Effector CD4-positive, alpha-beta T cell (primary cell): Measurements from ENCODE around the gene DIPK1C.

ENCODE experiments used
- DNase-seq: peaks from one replicate; pipeline ENCODE4 v3.0.0-alpha.2; 2020

DIPK1C gene

DNA sequence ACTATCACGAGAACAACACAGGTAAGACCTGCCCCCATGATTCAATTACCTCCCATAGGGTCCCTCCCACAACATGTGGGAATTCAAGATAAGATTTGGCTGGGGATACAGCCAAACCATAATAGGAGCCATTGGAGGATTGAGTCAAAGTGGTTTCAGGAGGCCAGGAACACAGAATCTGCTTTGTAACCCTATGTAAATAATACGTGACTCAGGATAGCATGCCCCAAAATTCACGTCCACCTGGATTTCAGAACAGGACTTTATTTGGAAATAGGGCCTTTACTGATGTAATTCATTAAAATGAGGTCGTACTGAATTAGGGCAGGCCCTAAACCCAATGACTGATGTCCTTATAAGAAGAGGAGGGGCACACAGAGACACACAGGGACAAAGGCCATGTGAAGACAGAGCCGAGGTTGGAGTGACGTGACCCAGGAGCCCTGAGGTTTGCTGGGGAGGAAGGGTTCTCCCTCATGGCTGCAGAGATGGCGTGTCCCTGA, 23.1 kb upstream of the DIPK1C start:
- DNase-seq: no peak

DNA sequence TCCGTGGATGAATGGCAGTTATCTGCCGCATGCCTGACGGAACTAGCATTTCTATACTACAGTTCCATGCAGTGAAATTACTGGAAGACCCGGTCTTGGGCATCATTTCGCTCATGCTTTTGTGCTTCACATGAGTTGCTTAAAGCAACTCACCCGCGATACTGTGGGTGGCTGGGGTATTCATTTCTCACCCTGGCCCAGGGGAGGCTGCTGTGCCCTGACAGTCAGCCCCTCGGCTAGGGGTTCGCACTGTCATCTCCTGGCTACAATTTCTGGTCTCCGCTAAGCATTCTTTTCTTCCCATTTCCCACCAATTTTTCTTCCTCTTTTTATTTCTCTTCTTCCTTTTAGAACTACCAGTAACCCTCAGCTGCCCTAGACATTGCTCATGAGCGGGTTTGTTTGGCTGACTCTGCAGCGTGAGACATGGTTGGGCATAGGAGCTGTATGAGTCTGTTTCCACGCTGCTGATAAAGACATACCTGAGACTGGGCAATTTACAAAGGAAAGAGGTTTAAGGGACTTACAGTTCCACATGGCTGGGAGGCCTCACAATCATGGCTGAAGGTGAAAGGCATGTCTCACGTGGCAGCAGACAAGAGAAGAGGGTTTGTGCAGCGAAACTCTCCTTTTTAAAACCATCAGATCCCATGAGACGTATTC, 22.5 kb upstream of the DIPK1C start:
- no peak for DNase-seq

DNA sequence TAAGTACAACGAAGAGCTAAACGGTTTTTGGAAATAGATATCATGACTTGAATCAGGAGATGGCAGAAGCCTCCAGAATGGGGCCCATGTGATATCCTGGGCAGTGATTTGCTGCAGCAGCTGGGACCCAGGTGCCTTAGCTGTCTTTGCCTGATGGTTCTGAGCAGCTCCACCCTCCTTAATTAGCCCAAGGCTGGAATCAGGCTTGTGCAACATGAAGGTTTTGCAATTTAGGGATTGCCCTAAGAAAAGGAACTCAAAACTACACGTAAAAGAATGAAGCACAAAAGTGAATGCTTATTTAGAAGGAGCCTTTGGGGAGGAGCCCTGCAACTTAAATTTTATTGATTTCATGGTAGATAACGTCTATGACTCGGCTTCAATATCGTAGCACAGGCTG, 21.8 kb upstream of the DIPK1C start:
- no peak for DNase-seq

DNA sequence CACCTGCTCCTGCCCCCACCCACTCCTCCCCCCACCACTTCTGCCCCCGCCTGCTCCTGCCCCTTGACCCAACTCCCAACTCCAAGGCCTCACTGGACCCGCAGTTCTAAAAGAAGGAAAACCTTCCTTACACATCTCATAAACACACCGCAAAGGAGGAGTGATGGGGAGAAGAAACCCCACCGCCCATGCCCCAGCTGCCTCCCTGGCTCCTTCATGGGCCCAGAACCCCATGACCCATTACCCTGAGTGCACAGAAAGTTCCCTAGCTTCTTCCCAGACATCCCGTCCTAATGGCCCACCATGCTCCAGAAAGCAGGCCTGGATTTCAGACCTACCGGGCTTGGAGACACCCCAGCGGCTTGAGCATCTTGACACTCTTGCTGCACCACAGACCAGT, 21.2 kb upstream of the DIPK1C start:
- DNase-seq: no peak

DNA sequence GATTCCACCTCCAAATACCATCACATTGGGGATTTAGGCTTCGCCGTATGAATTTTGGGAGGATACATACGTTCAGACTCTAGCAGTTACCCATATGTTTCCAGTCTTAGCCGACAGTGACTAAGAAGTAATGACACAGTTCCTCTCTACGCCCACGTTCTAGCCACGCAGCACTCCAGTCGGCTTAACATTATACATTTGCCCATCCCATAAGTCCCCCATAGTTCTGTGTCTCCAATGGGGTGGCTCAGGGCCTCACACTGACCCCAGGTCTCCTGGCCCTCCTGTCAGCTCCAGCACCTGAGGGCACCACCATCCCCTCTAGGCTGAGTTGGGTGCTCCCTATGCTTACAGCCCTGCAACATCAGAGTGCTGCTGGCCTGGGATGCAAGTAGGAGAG, 20.7 kb upstream of the DIPK1C start:
- DNase-seq: no peak

DNA sequence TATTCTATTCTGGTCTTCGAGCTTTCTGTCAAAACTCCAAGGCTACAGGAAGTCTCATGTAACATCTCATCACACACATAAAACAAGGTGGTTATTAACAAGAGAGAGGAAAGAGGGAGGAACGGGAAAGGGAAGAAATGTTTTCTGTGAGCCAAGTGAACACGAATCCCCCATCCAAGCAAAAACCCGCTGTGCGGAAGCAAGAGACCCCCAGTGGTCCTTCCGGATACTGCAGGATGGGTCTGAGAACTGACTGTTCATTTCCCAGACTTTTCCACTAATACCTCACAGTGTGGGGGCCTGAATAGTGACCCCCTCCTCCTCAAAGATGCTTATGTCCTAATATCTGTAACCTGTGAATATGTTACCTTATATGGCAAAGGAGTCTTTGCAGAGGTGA, 19.0 kb upstream of the DIPK1C start:
- no peak for DNase-seq

DNA sequence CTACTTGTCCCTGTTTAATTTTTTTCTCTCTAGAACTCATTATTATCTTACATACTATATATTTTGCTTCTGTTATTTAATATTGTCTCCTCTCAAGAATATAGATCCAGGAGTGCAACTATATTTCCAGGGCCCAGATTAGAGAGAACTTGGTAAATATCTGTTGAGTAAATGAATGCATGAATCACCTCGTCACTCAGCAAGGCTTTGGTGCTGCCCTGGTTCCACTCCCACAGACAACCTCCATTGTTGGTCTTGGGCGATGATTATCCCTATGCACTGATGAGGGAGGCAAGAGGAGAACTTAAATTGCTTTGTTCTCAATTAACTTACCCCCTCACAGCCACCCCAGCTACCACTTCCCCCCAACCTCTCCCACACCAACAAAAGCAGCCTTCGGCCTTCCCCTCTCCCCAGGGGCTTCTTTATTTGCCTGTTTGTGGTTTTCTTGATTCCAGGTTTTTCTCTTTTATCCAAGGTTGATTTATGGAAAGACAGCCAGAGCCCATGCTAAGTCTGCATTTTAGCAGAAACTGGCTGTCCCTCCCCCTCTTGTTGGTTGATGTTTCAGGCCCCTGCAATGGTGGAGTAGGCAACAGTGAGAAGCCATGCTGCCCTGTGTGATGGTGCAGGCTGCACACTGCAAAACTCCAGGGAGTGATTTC, 17.0 kb upstream of the DIPK1C start:
- no peak for DNase-seq

DNA sequence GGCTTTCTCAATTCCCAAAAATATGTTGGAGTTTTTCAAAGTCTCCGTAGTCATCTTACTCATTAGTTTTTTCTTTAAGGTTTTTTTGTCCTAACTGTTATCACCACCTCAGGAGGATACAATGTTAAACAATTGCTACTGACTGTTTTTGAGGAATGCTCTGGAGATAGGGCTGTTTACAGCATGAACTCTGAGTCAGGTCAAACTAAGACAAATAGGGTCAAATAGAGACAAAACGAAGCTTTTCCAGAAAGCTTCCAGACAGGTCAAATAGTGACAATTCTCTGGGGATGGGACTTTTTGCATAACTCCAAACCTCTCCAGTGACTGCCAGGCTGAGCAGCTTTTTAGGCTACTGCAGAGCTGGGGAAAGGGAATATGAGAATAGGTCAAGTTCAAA, 15.2 kb upstream of the DIPK1C start:
- no peak for DNase-seq

DNA sequence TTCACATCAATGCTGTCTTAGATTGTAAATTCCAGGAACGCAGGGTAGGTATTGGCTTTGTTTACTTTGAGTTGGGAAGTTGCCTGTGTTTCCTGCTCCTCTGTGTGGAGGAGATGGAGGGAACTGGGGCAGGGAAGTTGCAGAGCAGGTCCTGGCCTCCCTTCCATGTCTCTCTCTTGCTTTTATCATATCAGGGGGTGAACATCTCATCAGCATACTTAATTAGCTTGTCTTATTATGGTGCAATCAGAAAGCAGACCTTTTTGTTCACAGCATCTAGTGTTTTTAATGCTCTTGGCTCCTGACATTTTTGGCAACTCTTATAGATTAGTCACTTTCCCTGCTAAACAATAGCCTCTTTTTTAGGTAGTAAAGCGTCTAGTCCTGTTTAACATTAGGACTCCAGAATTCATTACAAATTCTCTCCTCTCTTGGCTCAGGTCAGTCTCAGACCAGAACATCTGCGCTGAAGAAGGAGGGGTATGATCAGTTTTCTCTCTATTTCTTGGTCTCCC, 11.5 kb upstream of the DIPK1C start:
- DNase-seq: no peak

DNA sequence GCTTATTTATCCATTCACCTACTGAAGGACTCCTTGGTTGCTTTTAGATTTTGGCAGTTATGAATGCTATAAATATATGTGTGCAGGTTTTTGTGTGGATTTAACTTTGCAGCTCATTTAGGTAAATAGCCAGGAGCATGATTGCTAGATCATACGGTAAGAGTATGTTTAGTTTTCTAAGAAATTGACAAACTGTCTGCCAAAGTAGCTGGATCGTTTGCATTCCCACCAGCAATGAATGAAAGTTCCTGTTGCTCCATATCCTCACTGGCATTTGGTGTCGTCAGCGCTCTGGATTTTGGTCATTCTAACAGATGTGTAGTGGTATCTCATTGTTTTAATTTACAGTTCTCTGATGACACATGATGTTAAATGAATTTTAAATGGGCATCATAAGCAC, 8.7 kb upstream of the DIPK1C start:
- no peak for DNase-seq

DNA sequence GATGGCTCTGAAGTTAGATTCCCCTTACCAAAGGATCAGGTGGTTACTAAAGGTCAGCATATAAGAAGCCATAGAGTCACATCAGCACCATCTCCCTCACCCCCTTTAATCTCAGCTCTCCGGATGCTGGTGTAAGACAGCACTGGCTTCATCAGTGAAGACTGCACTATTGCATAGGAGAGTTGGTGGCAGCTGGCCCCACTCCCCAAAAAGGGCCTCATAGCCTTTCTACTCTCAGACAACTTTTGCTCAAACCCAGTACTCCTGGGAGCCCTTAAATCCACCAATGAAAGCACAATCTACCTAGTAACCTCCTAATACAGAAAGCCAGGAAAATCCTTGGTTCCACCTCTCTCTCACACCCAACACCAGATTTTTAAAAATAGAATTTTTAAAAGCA, 6.9 kb upstream of the DIPK1C start:
- no peak for DNase-seq

DNA sequence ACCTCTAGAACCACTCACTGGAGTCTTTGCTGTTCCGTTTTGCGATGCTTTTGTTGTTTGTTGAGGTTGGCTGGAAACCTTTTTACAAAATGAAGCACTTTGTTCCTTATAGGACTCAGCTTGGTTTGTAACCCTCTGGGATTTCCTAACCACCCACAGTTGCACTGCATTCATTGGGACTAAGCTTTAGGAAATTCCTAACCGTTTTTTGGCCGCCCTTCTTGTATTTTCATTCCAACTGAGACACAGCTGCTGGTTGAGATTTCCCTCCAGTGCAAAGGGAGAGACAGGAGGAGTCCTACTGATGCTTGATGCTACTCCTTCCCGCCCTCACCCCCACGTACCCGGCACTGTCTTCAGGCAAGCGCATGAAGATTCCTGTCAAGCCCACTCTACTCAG, 6.1 kb upstream of the DIPK1C start:
- DNase-seq: no peak

DNA sequence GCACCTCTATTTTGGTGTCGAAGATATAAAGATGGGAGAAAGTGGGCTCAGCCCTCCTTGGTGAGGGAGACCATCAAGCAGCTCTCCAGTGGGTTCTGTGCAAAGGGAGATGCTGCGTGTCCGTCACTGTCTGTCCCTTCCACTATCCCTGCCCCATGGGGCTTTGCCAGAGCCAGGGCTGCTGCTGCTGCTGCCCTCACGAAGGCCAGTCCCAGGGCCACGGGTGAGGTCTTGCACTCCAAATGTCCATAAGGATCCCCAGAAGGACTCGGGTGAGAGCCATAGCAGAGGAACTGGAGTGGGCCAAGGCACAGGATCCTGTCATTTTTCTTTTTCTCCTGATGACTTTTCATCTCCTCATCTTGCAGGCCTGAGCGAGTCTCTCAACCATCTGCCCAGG, 3.7 kb upstream of the DIPK1C start:
- no peak for DNase-seq

DNA sequence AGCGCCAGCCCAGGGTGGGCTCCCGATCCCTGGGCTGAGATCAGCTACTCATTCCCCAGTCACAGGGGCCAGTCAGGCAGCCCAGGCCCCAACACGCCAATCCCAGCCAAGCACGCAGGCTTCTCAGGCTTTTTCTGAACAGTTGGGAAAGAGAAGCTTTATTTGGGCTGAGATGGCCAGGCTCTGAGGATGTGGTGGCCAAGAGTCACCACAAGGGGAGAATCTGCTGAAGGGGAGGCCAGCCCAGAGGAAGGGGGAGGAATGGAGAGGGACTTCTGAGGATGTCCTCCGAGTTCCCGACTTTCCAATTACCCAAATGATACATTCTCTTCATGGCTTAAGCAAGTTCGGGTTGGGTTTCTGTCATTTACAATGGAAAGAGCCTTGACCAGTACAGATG, 2.8 kb upstream of the DIPK1C start:
- no peak for DNase-seq

DNA sequence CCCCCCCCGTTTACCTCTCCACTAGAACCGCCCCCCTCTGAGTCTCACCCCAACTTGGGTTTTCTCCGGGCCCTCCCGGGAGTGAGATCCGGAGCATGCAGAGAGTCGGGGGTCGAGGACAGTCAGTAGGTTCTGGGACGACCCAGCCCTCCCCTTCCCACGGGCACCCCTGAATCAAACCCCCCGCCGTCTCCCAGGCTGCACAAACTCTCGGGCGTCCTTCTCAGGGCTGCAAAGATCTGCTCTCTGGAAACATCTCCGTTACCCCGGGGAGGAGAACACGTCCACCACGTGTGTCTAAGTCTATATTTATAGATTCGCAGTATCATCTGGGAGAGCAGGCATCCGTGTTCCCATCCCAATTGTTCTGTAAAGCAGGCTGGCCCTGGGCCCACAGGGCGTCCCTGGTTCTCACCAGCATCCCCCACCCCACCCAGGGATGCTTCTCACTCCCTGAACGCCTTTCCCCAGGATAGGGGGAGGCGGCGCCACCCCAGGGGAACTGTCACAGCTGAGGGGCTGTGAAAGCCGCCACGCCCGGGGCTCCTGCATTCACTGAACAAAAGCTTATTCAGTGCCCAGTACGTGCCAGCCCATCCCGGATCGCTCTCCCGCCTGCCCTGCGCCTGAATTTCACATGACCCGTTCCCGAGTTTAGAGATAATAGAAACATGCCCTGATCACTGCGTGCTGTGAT, 765 bp upstream of the DIPK1C start:
- DNase-seq: no peak

DNA sequence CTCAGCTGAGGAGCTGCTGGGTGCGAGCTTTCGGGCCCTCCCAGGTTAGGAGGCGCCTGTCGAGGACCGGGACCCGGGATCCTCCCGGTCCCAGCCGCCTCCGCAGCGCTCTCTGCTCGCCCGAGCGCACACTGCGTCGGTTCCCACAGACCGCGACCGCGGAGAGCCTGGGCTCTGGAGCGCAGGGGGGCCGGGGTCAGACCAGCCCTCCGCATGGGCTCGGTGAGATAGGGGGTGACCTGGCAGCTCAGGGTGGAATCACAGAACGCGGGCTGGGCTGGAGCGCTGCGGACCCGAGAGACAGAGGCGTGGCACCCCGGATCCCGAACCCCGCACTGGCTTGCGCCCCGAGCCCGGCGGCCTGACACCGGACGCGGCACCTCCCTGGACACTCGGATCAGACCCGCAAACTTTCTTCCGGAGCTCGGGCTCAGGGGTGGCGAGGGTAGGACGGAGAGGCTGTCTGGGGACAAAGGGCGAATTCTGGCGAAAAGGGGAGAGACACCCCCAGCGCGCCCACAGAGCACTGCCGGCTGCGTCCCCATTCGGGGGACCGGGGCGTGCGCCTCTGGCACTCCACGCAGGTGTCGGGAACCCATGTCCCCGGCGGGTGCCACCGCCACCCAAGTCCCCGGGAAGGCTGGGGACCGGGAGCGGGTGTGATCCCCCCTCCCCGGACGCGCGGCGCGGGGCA, 612 bp downstream of the DIPK1C start:
- no peak for DNase-seq

DNA sequence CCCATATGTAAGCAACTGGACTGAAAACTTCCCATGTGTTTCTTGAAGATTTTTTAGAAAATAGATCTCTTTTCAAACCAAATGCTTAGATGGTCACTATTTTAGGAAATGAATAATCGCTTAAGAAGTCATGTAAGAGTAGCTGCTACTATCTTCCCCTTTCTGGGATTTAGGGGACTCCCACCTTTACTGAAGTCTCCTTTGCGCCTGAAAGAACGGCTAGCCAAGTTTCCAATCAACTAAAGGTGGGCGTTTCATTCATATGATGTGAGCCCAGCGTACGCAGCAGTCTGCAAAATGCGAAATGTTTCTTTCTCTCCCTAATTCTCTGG, 1.1 kb downstream of the DIPK1C start:
- no peak for DNase-seq

DNA sequence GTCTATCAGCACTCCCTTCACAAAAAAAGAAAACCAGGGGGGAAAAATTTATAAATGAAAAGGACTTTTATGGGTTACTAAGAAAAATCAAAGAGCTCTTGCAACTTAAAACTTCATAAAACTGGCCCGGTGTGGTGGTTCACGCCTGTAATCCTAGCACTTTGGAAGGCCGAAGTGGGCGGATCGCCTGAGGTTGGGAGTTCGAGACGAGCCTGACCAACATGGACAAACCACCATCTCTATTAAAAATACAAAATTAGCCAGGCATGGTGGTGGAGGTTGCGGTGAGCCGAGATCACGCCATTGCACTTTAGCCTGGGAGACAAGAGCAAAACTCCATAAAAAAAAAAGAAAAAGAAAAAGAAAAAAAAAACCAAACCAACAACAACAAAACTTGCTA, 1.7 kb downstream of the DIPK1C start:
- DNase-seq: no peak

DNA sequence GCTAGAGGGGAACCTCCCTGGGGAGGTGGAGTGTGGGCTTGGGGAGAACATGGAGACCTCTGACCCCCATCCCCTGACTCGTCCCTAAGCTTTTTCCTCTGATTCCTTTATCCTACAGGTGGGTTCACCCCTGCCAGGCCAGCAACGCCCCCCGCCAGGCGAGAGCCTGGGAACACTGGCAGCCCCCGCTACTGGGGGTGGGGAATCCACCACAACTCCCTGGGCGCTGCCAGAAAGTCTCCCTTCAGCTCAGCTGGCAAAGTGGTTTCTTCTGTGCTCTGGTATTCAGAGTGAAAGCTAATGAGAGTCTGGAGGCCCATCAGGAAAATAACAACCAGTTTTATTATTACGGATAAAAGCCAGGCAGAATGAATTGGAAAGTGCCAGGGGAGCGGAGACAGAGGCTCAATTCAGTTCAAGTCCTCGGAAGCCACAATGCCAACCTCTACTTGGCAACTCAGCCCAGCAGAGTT, 2.8 kb downstream of the DIPK1C start:
- no peak for DNase-seq

DNA sequence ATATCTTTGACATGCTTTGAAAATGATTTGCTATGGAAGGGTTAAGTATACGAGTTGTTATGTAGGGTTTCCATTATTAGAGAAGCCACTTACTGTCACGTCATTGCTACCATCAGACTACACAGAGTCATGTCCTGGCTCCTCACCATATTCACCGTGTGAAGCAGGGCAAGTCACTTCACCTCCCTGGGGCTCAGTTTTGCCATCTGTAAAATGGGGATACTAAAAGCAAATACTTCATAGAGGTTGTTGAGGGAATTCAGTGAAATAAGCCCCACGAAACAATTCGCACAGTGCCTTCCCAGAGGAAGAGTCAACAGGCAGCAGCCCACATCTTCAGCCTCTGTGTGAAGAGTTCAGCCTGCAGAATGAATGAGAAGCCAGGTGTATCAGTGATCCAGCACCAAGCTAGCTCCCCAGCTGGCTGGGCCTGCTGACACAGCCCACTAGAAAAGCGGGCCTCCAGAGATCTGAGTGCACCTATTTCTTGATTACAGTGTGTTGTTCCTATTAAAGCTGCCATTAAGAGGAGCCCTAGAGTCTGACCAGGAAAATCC, 3.4 kb downstream of the DIPK1C start:
- DNase-seq: no peak

DNA sequence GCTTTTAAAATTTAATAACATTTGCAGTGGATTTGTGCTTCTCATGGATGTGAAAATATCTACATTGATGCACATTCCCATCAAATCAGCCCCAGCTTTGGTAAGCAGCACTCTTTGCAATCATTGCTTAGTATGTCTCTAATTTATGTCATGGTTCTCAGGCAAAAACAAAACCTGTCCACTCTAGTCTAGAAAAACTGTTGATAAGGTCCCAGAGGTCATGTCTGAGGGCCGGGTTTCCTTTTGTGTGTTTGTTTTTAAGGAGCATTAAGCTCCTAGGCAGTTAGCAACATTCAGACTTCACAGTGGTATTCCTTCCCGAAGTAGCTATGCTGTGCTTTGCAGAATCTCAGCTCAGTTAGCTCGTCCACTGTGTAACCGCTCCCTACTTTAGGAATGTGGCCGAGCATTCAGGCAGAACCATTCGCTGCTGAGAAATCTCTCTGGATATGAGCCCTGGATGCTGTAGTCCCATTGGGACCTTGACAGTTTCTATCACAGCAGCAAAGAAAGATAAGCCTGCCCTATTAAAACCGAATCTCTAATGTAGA, 4.0 kb downstream of the DIPK1C start:
- DNase-seq: no peak

DNA sequence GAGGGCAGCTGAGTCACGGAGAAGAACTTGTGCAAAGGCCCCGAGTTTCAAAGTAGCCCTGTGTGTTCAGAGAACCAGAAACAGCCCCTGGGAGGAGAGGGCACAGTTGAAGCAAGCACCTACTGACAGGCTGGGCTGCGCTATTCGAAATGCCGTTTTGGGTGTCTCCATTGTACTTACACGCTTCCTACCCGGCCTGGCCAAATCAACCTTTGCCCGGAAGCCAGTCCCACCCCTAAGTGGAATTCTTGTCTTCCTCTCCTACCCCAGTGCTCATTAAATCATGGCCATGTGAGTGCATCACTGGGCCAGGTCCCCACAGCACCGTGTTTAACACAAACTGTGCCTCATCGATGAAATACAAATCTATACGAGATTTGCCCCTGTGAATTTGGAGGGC, 6.0 kb downstream of the DIPK1C start:
- DNase-seq: no peak

DNA sequence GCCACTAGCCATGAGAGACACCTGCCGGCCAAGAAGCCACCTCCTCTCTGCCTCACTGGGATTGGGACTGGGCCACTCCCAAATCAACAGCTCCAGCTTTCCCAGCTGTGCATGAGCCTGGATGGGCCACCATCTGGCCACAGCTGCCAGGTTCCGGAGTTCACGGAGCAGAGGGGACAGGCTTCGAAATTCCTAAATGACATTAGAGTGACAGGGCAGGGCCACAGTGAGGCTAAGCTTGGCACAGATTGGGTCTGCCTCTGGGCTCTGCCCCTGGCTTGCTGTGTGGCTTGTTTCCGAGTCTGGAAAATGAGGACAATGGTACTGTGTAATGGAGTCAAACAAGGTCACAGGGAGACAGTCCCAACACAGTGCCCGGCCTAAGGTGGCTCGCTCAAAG, 6.5 kb downstream of the DIPK1C start:
- no peak for DNase-seq
